ENCODE data around the gene ADRA2C.

GRCh38 chr4:3793545-3793944, 27.4 kb downstream of the ADRA2C start:
- TF ChIP-seq CTCF (IDR thresholded peaks at IDR 0.05) (no peak), POLR2AphosphoS5 (IDR thresholded peaks at IDR 0.05; ENCODE audit: insufficient read depth in 1 of 2, low read depth in 1 of 2) (no peak)
